NCI-H82 treated with DMSO at 0.1 percent for 48 hours (cell line): ENCODE measurements around the gene ADAMTS9.

Experiments
- DNase-seq: peaks from one replicate; lab custom pipeline; 2025; ENCODE audit not compliant: unreplicated experiment; lab: John Stamatoyannopoulos, UW

Gene ADAMTS9

GRCh38 chr3:64578797-64579196 is 109.0 kb downstream of the ADAMTS9 start:
- no peak for DNase-seq

- DNase-seq = no peak
Observed at GRCh38 chr3:64578062-64578770, 109.6 kb downstream of the ADAMTS9 start.

GRCh38 chr3:64576211-64576775 is 111.5 kb downstream of the ADAMTS9 start:
- DNase-seq = no peak

- DNase-seq = no peak
Observed at GRCh38 chr3:64575211-64575844, 112.5 kb downstream of the ADAMTS9 start.

- DNase-seq = no peak
Observed at GRCh38 chr3:64574194-64574593, 113.6 kb downstream of the ADAMTS9 start.

- no peak for DNase-seq
Observed at GRCh38 chr3:64571982-64572381, 115.8 kb downstream of the ADAMTS9 start.

- DNase-seq = no peak
Observed at GRCh38 chr3:64568895-64569517, 118.8 kb downstream of the ADAMTS9 start.

GRCh38 chr3:64566859-64567258 is 120.9 kb downstream of the ADAMTS9 start:
- no peak for DNase-seq

- DNase-seq = no peak
Observed at GRCh38 chr3:64563751-64564150, 124.0 kb downstream of the ADAMTS9 start.

GRCh38 chr3:64561868-64562267 is 125.9 kb downstream of the ADAMTS9 start:
- no peak for DNase-seq

GRCh38 chr3:64561325-64561843 is 126.4 kb downstream of the ADAMTS9 start:
- no peak for DNase-seq

GRCh38 chr3:64560791-64561190 is 127.0 kb downstream of the ADAMTS9 start:
- no peak for DNase-seq

GRCh38 chr3:64559588-64559987 is 128.2 kb downstream of the ADAMTS9 start:
- DNase-seq = no peak

GRCh38 chr3:64556046-64556445 is 131.8 kb downstream of the ADAMTS9 start:
- no peak for DNase-seq

- no peak for DNase-seq
Observed at GRCh38 chr3:64555351-64555750, 132.4 kb downstream of the ADAMTS9 start.

GRCh38 chr3:64554096-64554920 is 133.5 kb downstream of the ADAMTS9 start:
- peak; percentile 54 for DNase-seq

- DNase-seq = no peak
Observed at GRCh38 chr3:64552966-64553365, 134.8 kb downstream of the ADAMTS9 start.

GRCh38 chr3:64552160-64552559 is 135.6 kb downstream of the ADAMTS9 start:
- peak; percentile 5 for DNase-seq

- DNase-seq = no peak
Observed at GRCh38 chr3:64551697-64552096, 136.1 kb downstream of the ADAMTS9 start.

- no peak for DNase-seq
Observed at GRCh38 chr3:64550745-64551144, 137.1 kb downstream of the ADAMTS9 start.

- no peak for DNase-seq
Observed at GRCh38 chr3:64549869-64550268, 137.9 kb downstream of the ADAMTS9 start.
